T-helper 9 cell (primary cell): ENCODE results near the gene GPR108.
A peak's percentile ranks its signal among the peaks of the same experiment; 100 is the strongest.

ENCODE experiments used
- DNase-seq: peaks from one replicate; pipeline ENCODE4 v3.0.0-alpha.2; 2020

The GPR108 gene

DNA sequence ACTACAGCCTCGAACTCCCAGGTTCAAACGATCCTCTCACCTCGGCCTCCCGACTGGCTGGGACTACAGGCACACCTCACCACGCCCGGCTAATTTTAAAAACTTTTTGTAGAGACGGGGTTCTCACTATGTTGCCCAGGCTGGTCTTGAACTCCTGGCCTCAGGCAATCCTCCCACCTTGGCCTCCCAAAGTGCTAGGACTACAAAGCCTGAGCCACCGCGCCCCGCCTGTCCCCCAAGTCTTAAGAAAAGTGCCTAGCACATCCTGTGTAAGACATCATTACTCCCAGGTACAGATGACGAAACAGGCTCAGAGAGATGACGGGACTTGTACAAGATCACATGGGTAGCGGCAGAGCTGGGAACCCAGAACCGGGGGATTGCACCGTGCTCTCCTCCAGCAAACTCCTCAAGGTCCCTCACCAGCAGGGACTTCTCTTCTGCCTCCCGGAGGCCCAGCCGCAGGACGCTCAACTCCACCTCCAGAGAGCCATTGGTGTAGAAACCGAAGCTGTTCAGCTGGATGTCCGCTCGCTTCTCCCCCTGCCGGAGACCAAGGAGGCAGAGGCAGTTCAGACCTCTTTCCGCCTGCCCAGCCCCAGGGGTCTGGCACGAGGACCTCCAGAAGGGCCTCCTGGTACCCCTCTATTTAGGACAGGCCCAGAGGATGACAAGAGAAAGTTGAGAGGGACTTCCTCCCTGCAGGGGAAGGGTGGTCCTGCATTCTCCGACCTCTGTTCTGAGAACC, 1.0 kb downstream of the GPR108 start:
- peak; percentile 45 for DNase-seq

DNA sequence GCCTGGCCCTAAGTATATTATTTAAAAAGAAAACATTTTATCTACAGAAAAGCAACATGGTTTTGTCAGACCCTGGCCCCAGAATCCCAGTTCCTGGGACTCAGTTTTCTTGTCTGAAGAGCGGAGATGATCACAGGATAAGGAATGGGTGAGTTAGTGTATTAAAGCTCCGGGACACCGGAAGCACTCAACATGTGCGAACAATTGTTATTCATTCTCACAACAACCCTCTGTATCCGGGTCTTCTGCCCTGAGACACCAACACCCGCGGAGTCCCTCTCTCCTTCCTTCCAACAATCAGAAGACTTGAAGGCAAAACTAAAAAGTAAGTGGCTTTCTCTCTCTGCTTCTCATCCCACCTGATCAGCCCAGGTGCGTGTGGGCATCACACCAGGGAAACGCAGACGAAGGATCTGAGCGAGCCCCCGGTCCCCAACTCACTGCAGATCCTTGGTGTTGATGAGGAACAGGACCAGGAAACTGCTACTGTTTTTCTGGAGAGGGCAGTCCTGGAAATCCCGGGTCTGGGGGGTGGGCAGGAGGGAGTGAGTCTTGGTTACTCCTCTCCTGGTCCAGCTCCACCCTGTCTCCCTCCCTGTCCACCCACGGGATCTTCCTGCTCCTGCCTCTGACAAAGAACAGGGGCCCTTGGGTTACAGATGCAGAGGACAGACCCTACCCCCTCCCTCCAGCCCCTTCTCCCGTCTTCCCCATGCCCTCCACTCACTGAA, 2.0 kb downstream of the GPR108 start:
- DNase-seq = no peak

DNA sequence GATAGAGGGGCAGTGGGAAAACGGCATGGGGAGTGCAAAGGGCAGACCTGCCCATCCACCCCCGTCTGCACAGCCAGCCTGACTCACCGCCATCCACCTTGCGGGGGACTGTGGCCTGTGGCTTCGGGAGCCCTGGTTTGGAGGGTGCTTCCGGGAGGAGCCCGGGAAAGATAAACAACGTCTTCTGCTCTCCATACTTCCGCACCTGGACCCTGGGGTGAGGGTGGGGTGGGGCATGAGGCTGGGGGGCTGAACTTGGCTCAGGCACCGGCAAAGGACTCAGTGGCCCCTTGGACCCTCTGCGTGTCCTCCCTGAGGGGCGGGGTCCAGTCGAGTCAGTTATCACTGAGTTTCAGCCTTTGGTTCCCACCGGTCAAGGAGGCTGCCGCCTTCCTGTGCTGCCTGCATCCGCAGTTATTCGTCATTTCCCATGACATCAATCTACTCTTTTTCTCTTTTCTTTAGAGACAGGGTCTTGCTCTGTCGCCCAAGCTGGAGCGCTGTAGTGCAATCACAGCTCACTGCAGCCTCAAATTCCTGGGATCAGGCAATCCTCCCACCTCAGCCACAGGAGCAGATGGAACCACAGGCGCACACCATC, 3.2 kb downstream of the GPR108 start:
- DNase-seq = no peak

DNA sequence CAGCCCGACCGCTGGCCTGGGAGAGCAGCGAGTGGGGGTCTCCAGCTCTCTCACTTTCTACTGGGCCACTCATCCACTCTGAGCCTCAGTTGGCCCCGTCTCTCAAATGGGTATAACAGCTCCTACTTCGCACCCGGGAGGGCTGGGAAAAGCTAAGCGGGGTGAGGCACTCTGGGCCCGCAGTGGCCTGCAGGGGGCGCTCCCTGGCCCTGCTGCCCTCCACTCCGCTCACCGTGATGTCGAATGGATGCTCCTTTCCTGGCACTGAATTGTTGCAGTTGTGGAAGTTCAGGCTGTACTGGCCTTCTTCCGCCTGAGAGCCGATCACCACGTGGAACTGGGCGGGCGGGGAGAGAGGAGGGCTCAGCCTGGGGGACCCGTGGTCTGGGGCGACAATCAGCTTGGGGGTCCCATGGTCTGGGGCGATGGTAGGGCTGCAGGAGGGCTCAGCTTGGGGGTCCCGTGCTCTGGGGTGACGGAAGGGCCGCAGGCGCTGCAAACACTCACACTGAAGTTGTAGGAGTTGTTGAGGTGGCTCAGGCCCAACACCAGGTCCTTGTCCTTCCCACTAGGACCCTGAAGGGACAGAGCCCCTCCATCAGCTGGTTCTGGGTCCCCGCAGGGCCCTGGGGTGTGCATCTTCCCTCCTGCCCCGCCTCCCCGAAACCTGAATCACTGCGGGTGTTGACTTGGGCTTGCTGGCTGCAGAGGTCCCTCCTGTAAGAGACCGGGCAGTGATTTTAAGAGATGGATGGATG, 3.9 kb downstream of the GPR108 start:
- DNase-seq = no peak

DNA sequence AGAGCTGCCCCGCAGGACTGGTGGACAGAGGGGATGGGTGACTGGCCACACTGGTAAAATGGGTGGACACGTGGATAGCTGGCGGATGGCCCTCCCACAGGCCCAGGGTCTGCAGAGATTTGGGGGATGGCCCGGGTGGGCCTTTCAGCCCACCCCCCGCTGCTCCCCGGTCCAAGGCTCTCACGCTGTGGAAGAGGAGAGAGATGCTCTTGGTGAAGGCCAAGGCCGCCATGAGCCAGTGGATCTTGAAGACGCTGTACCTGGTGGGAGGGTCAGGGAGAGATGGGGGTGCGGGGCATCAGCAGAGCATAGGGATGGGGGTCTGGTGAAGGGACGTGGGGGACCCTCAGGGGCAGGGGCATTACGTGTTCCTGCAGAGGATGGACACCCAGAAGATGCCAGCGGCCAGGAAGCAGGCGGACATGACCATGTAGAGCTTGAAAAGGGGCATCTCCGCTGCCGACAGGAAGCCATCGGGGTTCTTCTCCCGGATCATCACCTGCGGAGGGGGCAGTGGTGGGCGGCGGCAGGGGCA, 4.5 kb downstream of the GPR108 start:
- DNase-seq = no peak

DNA sequence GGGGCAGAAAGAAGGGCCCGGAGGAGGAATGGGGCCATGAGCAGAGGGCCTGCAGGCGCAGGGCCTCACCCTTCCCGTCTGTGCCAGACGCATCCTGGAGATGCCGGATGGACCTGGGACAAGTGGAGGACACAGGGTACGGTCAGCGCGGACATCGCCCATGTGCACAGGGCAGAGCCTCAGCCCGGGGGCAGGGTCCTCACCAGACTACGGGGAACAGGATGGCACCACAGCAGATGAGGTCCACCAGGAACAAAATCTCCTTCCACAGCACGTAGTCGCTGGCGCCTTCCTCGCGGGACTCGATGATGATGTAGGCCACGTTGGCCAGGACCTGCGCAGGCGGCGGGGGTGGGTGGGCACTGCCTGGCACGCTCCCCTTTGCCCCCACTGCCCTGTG, 5.6 kb downstream of the GPR108 start:
- no peak for DNase-seq

DNA sequence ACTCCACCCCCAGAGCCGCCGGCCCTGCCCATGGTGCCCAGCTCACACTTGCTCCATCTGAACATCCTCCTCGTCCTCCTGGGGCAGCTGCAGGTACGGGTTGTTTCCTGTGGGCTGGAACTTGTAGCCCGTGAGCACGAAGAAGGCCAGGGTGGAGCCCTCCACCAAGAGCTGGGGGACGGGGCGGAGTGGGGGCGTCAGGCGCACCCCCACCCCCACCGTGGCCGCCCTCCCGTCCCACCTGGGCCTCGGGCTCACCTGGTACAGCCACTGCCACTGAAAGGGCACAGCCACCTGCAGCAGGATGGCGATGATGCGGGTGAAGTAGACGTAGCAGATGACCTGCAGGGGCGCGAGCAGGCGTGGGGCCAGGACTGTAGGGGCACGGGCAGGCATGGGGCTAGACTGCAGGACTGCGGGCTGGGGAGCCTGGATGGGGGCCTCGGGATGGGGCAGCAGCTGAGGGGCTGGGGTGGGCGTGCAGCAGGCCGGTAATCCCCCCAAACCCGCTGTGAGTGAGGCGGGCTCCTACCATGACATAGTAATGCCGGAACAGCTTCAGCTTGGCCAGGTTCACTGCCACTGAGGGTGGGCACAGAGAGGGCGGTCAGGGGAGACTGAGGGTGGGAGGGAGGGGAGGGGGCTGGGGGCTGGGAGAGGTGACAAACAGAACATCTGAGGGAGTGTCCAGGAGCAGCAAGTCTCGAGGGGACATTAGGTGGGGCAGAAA, 6.3 kb downstream of the GPR108 start:
- DNase-seq = no peak

DNA sequence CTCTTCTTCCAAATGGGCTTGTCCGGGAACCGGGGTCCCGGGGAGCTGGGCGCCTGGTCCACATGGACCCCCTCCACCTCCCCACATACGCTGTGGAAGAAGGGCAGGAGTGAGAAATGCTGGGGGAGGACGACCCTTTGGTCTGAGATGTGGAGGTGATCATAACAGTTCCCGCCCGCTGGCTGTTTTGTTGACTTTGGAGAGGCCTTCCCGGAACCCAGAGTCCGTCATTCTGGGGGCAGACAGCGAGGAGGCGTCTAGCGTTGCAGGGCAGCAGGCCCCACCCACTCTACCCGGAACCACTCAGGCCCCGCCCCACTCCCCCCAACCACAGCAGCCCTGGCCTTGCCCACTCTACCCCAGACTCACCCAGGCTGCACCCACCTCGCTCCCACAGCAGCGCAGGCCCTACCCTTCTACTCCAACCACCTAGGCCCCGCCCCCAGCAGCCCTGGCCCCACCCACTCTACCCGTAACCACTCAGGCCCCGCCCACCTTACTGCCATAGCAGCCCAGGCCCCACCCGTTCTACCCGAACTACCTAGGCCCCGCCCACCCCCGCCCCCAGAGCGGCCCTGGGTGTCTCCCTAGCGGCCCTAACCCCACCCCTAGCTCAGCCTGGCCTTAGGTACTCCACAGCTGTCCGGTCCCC, 7.1 kb downstream of the GPR108 start:
- peak; percentile 21 for DNase-seq

DNA sequence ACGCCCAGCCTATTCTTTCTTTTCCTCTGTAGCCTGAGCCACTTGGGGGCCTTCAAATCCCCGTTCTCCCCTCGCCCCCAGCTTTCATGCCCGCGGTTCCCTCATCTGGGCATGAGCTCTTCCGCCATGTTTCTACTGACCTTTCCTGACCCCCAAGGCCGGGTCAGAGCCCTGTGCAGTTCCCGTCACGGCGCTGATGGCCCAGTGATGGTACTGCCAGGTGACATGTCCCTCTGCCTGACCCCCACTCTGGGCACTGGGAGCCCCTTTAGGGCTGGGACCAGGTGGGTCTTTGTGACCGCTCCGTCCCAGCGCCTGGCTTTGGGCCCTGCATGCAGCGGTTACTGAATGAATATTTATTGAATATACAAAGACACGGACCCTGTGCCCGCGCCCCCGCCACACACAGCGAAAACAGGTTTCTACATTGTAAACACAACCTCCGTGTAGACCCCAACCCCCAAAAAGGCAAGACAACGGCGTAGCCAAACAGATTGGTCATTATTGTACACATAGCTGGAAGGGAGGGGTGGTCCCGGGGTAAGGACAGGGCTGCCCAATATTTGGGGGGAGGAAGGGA, 7.7 kb downstream of the GPR108 start:
- no peak for DNase-seq

DNA sequence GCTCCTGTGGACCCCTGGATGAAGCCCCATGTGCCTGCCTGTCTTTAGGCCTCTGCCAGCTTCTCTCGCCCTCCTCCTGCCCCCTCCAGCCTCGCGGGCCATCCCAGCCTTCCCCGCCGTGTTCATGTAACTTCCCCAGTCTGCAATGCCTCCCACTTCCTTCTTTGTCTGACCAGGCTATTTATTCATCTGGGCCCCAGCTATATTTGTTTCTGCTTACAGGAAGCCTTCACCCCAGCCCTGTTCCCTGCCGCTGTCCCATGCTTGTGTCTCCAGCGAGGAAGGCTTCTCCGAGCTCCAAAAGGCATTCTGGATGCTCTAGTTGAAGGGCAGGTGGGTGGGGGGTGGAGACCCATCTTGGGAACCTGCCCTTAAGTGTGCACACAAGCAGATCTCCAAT, 9.0 kb downstream of the GPR108 start:
- no peak for DNase-seq

DNA sequence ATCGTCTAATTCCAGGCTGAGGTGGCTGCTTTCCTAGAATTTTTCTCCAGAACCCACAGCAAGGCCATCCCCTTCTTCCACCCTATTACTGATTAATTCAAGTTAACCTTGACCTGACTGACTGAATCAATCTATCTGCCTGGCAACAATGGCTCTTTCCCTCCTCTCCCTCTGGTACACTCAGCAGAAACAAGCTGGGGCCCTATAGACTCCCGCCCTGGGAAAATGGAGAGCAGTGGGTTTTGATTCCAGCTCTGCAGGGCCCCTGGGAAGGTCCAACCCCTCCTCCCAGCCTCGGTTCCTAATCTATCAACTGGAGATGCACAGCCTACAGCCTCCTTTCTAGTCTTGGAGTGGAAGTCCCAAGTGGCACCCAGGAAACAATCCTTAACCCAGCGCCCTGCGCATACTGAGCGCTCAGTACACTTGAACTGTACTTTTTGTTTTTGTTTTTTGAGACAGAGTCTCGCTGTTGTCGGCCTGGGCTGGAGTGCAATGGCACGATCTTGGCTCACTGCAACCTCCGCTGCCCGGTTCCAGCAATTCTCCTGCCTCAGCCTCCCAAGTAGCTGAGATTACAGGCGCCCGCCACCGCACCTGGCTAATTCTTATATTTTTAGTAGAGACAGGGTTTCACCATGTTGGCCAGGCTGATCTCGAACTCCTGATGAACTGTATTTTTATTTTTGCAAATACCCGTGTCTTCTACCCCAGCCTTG, 11.7 kb downstream of the GPR108 start:
- DNase-seq = no peak

DNA sequence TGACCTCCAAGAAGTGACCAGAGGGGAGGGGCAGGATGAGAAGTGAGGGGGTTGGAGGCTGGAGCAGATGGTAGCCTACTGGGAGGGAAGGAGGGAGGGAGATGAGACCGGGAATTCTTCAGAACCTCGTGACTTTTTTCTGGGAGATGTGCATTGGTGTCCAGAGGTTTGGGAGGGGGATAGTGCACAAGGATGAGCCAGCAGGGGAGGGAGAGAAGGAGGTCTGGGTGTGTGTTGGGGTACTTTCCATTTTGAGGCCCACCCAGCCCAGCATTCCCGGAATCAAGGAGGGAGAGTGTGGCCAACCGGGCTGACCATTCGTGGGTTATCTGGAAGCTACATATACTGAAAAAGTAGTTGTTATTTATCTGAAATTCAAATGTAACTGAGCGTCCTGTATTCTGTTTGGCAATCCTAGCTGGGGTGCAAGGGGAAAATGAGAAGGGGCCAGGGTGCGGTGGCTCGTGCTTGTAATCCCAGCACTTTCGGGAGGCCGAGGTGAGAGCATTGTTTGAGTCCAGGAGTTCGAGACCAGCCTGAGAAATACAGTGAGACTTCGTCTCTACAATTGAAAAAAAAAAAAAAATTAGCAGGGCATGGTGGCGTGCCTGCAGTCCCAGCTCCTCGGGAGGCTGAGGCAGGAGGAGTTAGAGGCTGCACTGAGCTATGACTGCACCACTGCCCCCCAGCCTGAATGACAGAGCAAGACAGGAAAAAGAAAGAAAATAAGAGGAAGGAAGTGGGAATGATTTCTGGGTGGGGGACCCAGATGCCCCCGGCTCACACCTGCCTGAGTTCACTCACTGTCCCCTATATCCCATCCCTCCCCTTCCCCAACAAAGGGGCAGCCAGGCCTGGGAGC, 12.5 kb downstream of the GPR108 start:
- DNase-seq = no peak

DNA sequence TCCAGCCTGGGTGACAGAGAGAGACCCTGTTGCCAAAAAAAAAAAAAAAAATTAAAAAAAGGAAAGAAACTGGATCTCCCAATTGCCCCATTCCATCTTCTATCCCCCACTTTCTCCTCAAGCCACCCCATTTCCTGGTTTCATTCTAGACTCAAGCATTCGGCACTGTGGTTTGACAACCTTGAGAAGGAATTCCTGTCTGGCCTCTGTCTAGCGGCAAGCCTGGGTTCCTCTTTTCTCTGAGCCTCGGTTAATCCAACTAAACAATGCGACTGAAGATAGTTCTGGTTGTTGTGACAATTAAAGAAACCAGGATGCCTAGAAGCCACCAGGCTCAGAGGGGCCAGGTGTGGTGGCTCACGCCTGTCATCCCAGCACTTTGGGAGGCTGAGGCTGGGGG, 13.6 kb downstream of the GPR108 start:
- no peak for DNase-seq

DNA sequence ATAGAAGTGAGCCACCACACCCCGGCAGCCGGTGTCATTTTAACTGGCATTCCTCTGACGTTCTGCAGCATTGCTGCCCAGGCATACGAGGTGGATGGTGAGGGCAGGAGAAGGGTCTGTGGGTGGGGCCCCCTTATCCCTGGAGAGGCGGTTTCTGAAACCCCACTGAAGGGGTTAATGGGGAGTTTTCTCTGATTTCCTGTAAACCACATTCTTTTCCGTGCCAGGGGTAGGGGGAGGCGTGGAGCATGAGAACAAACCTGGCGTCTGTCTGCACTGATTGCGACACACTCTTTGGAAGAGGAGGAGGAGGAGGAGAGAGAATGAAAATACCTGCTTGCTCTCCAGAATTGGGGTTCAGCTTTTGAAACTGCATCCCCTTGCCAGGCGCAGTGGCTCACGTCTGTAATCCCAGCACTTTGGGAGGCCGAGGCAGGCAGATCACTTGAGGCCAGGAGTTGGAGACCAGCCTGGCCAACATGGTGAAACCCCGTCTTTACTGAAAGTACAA, 14.2 kb downstream of the GPR108 start:
- no peak for DNase-seq

DNA sequence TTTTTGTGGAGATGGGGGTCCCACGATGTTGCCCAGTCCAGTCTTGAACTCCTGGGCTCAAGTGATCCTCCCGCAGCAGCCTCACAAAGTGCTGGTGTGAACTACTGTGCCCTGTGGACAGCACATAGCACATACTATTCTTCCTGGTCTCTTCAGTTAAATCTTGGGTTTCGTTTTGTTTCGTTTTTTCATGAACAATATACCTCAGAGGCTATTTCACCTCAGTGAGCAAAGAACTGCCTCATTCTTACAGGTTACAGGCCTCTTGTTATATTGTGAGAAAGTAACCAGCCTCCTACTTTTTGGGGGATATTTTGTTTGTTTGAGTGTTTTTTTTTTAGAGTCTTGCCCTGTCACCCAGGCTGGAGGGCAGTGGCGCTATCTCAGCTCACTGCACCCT, 15.6 kb downstream of the GPR108 start:
- DNase-seq = no peak

DNA sequence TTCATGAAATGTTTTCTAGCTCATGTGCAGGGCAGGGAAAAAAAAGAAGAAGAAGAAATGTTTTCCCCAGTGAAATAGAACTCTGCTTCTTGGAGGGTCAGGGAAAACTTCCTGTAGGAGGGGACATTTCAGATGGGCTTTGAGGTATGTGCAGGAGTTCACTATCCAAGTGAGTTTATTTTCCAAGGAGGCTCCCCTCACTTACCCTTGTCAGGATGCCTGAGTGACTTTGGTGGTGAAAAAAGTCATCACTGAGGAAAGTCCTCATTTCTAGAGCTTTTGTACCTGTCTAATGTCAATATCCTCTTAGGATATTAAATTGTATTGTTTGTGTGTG, 16.3 kb downstream of the GPR108 start:
- DNase-seq = no peak

DNA sequence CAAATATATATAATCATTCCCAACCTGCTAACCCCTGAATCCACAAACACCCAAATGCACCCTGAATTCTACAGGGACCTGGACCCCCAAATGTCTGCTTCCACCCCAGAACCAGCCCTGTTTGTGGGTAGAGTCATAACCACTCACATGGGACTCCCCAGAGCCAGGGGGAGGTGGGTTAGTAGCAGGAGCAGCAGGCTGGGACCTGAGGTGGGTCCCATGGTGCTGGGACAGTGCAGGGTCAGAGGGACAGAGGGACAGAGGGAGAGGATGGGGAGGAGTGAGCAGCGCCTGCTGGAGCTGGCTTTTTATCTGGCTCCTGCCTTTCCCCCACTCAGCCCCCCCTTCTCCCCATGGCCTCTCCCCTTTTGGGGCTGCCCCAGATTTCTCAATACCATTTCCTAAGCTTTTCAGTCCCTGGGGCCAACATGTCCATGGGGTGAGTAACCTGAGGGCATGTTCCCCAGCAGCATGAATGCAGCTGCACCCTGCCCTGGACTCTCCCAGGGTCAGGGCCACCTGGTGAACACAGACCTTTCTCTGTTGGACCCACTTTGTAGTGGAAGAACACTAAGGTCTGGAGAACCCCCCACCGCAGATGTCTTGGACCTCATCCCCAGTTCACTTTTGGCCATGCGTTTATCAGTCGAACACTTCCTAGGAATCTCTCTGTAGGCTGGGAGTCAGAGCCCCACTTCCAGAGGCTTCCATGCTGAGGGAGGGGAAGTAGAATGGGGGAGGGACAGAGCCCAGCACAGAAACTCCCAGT, 16.8 kb downstream of the GPR108 start, which contains the start of gene C3:
Gene C3, minus strand, starts transcription at position 282 of the 769 bp plus-strand sequence. Its CDS starts 61 bp downstream, at position 221.
- no peak for DNase-seq

DNA sequence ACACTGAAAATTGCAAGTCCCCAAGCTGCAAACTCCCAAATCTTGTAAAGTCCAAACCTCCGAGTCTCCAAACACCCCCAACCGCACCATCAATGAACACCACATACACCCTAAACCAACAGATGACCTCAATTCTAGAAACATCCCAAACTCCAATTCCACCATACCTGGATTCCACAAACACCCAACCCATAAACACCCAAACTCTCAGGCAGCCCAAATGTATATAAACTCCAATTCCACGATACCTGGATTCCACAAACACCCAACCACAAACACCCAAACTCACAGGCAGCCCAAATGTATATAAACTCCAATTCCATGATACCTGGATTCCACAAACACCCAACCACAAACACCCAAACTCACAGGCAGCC, 17.4 kb downstream of the GPR108 start:
- no peak for DNase-seq

DNA sequence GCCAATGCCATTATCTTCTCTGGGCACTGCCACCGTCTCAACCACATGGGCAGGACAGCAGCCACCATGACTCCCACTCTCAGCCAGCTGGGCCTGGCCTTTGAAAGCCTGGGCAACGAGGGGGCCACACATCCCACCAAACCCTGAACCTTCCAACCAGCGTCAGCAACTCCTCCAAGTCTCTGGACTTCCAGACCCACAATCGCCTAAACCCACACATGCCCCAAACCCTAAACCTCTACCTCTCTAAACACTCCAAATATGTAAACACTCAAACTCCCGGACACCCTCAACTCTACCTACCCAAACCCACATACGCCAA, 17.9 kb downstream of the GPR108 start:
- no peak for DNase-seq
